GM12878 (cell line): Measurements from ENCODE around the gene CDK5R1.

ENCODE experiments used
- EP300 ChIP-seq, 2 experiments: fragments of 150-350 bp in 1 of 2; IDR thresholded peaks; 2 replicates each; pipeline ENCODE4 v1.6.1; 2011 to 2012; ENCODE audit warnings: low read depth in 2 of 2, low read length in 2 of 2, borderline replicate concordance in 1 of 2, improper control_type of control experiment in 1 of 2, inconsistent platforms in 1 of 2; ENCODE audit not compliant: control insufficient read depth in 1 of 2
- EZH2 ChIP-seq: IDR thresholded peaks from 2 replicates; pipeline ENCODE4 v1.6.1; 2012; ENCODE audit warnings: low read depth, mild to moderate bottlenecking, control low read depth, inconsistent platforms, low read length, borderline replicate concordance; ENCODE audit not compliant: control insufficient read depth
- POLR2AphosphoS5 ChIP-seq: IDR thresholded peaks from 2 replicates; pipeline ENCODE4 v1.6.1; 2011; ENCODE audit warnings: mild to moderate bottlenecking, low read length, inconsistent platforms
- YY1 ChIP-seq: IDR thresholded peaks from 2 replicates; pipeline ENCODE4 v1.6.1; 2011; ENCODE audit warnings: low read depth, mild to moderate bottlenecking, low read length
- TF ChIP-seq, protein P1 (sequence below), 3 experiments: IDR thresholded peaks in 2 of 3; conservative IDR thresholded peaks in 1 of 3; 2 replicates each; pipeline ENCODE4 v1.5.1; 2011; ENCODE audit warnings: low read depth in 3 of 3, low read length in 3 of 3, mild to moderate bottlenecking in 3 of 3, control low read depth in 2 of 3, moderate library complexity in 2 of 3, inconsistent platforms in 1 of 3, mixed read lengths in 1 of 3; ENCODE audit not compliant: control insufficient read depth in 2 of 3, insufficient read depth in 1 of 3; ENCODE audit errors: extremely low read depth in 1 of 3

DNA sequence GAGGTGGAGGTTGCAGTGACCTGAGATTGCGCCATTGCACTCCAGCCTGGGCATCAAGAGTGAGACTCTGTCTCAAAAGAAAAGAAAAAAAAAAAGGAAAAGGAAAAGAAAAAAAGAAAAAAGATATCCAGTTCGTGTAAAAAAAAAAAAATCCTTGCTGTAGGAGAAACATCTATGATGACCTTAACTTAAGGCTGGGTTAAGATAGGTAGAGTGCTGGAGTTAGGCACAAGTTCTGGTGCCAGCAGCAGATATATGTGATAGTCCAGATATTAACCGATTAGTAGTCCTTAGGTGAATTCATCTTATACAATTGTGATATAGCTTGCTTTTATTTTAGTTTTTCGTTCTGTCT lies 25.3 kb upstream of the CDK5R1 start:
- TF ChIP-seq EP300 (IDR thresholded peaks at IDR 0.05; ENCODE audit: borderline replicate concordance in 1 of 2, control insufficient read depth in 1 of 2, low read depth in 2 of 2, low read length in 2 of 2) (no peak), POLR2AphosphoS5 (no peak), YY1 (no peak), EZH2 (no peak)
- TF ChIP-seq, protein P1, sequence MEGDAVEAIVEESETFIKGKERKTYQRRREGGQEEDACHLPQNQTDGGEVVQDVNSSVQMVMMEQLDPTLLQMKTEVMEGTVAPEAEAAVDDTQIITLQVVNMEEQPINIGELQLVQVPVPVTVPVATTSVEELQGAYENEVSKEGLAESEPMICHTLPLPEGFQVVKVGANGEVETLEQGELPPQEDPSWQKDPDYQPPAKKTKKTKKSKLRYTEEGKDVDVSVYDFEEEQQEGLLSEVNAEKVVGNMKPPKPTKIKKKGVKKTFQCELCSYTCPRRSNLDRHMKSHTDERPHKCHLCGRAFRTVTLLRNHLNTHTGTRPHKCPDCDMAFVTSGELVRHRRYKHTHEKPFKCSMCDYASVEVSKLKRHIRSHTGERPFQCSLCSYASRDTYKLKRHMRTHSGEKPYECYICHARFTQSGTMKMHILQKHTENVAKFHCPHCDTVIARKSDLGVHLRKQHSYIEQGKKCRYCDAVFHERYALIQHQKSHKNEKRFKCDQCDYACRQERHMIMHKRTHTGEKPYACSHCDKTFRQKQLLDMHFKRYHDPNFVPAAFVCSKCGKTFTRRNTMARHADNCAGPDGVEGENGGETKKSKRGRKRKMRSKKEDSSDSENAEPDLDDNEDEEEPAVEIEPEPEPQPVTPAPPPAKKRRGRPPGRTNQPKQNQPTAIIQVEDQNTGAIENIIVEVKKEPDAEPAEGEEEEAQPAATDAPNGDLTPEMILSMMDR (IDR thresholded peaks at IDR 0.05 in 2 of 3, conservative IDR thresholded peaks at IDR 0.05 in 1 of 3; ENCODE audit: control insufficient read depth in 2 of 3, extremely low read depth in 1 of 3, insufficient read depth in 1 of 3, low read depth in 3 of 3, low read length in 3 of 3), result no peak
